GM23338 (cell line): ENCODE measurements around the gene CDK5RAP2. TPM values are rescaled to one million over a fixed set of nuclear protein-coding genes. Genes with fewer than 3 reads are reported as not detected.

Experiments used
- ATAC-seq: fragments of 200-7000 bp; cut with Tn5 transposase; 3 replicates; pipeline ENCODE4 v1.9.1; 2020
- DNase-seq: peaks from one replicate; pipeline ENCODE4 v3.0.0-alpha.2; 2015; ENCODE audit warnings: low spot score
- H2AFZ ChIP-seq: fragments of 200-600 bp; sonication (generic); 2 replicates; pipeline ENCODE4 v1.8.0; 2016; ENCODE audit warnings: antibody characterized with exemption, mild to moderate bottlenecking, moderate library complexity
- H3F3A ChIP-seq: fragments of 200-600 bp; sonication (generic); replicated peaks from 2 replicates; pipeline ENCODE4 v1.8.0; 2017; ENCODE audit warnings: antibody characterized with exemption, mixed run types, low read depth
- H3K27ac ChIP-seq: fragments of 200-600 bp; sonication (generic); 2 replicates; pipeline ENCODE4 v1.6.1; 2016; ENCODE audit warnings: low read depth
- H3K27me3 ChIP-seq: fragments of 200-600 bp; sonication (generic); 2 replicates; pipeline ENCODE4 v1.8.0; 2016; ENCODE audit warnings: mild to moderate bottlenecking, mixed run types, moderate library complexity; ENCODE audit not compliant: insufficient read depth
- H3K36me3 ChIP-seq: fragments of 200-600 bp; sonication (generic); 2 replicates; pipeline ENCODE4 v1.8.0; 2016; ENCODE audit warnings: mild to moderate bottlenecking; ENCODE audit not compliant: insufficient read depth
- H3K4me1 ChIP-seq: fragments of 200-600 bp; sonication (generic); 2 replicates; pipeline ENCODE4 v1.8.0; 2016; ENCODE audit warnings: mild to moderate bottlenecking, moderate library complexity; ENCODE audit not compliant: insufficient read depth
- H3K4me2 ChIP-seq: fragments of 200-600 bp; sonication (generic); 2 replicates; pipeline ENCODE4 v1.7.1; 2017; ENCODE audit warnings: mixed run types
- H3K4me3 ChIP-seq: fragments of 200-600 bp; sonication (generic); 2 replicates; pipeline ENCODE4 v1.6.1; 2016; ENCODE audit warnings: mixed run types
- H3K79me2 ChIP-seq: fragments of 200-600 bp; sonication (generic); replicated peaks from 2 replicates; pipeline ENCODE4 v1.8.0; 2017; ENCODE audit warnings: mild to moderate bottlenecking; ENCODE audit not compliant: insufficient read depth
- H3K9me2 ChIP-seq: fragments of 200-600 bp; sonication (generic); 2 replicates; pipeline ENCODE4 v1.8.0; 2017; ENCODE audit not compliant: insufficient read depth
- H4K20me1 ChIP-seq: fragments of 200-600 bp; sonication (generic); replicated peaks from 2 replicates; pipeline ENCODE4 v1.8.0; 2017; ENCODE audit warnings: mild to moderate bottlenecking; ENCODE audit not compliant: insufficient read depth
- H3K27ac Mint-ChIP-seq: 2 replicates; pipeline ENCODE4 v1.8.0; 2020; ENCODE audit warnings: inconsistent platforms, mild to moderate bottlenecking, moderate library complexity, mixed read lengths
- H3K27me3 Mint-ChIP-seq: 3 replicates; pipeline ENCODE4 v1.8.0; 2022; ENCODE audit warnings: low read depth, mild to moderate bottlenecking, moderate library complexity, mixed read lengths, inconsistent platforms; ENCODE audit not compliant: insufficient read depth, poor library complexity
- H3K36me3 Mint-ChIP-seq: 3 replicates; pipeline ENCODE4 v1.8.0; 2021; ENCODE audit warnings: low read depth, mild to moderate bottlenecking, inconsistent platforms, moderate library complexity, mixed read lengths
- H3K4me1 Mint-ChIP-seq: 3 replicates; pipeline ENCODE4 v1.8.0; 2020; ENCODE audit warnings: mild to moderate bottlenecking, inconsistent platforms, mixed read lengths
- H3K4me3 Mint-ChIP-seq: 3 replicates; pipeline ENCODE4 v1.8.0; 2021; ENCODE audit warnings: moderate library complexity, mild to moderate bottlenecking, inconsistent platforms, mixed read lengths
- H3K9me3 Mint-ChIP-seq: 3 replicates; pipeline ENCODE4 v1.8.0; 2020; ENCODE audit warnings: moderate library complexity, mild to moderate bottlenecking, inconsistent platforms, mixed read lengths
- EZH2 ChIP-seq: fragments of 200-600 bp; sonication (generic); IDR thresholded peaks from one replicate; pipeline ENCODE4 v1.8.0; 2017; ENCODE audit warnings: antibody characterized with exemption, mild to moderate bottlenecking, low read depth; ENCODE audit not compliant: unreplicated experiment
- EZH2phosphoT487 ChIP-seq: fragments of 200-600 bp; sonication (generic); IDR thresholded peaks from one replicate; pipeline ENCODE4 v1.8.1; 2018; ENCODE audit warnings: antibody characterized with exemption; ENCODE audit not compliant: unreplicated experiment
- JUNB ChIP-seq: IDR thresholded peaks from one replicate; pipeline ENCODE4 v1.6.1; 2016; ENCODE audit warnings: antibody characterized with exemption; ENCODE audit not compliant: unreplicated experiment
- NANOG ChIP-seq: IDR thresholded peaks from 2 replicates; pipeline ENCODE4 v1.6.1; 2016; ENCODE audit warnings: antibody characterized with exemption, borderline replicate concordance
- STAT1 ChIP-seq: IDR thresholded peaks from one replicate; pipeline ENCODE4 v1.6.1; 2016; ENCODE audit warnings: antibody characterized with exemption; ENCODE audit not compliant: unreplicated experiment
- ZNF114 ChIP-seq: fragments of 250-450 bp; sonication (Bioruptor Pico); IDR thresholded peaks from 2 replicates; pipeline ENCODE4 v1.5.0; 2020; ENCODE audit warnings: mild to moderate bottlenecking, moderate library complexity
- ZNF331 ChIP-seq: fragments of 250-450 bp; sonication (Bioruptor Pico); IDR thresholded peaks from 2 replicates; pipeline ENCODE4 v1.5.0; 2020; ENCODE audit warnings: low read depth, mild to moderate bottlenecking, moderate library complexity
- ZNF462 ChIP-seq: fragments of 250-450 bp; sonication (Bioruptor Pico); IDR thresholded peaks from 2 replicates; pipeline ENCODE4 v1.5.0; 2020; ENCODE audit warnings: mild to moderate bottlenecking, moderate library complexity
- polyA plus RNA-seq: library from polyadenylated mRNA; unstranded; fragments of >200 nt; fragmentation: Nextera tagmentation; extraction: Ambion mirVana; gene quantifications from 2 replicates; pipeline ENCODE4 v1.2.1, GENCODE V29; 2016
- total RNA-seq: library from RNA; depleted of rRNA; stranded (reverse); fragments of >200 nt; shearing (Covaris generic); gene quantifications from 2 replicates; pipeline ENCODE4 v1.2.3, GENCODE V29; 2014
- TF ChIP-seq, protein P1 (sequence below): IDR thresholded peaks from one replicate; pipeline ENCODE4 v1.6.1; 2018; ENCODE audit warnings: antibody characterized with exemption; ENCODE audit not compliant: unreplicated experiment
- TF ChIP-seq, protein P2 (sequence below), 2 experiments: fragments of 200-600 bp in 1 of 2; sonication (generic) in 1 of 2; conservative IDR thresholded peaks; 2 replicates each; pipeline versions ENCODE4 v1.5.1 to v1.6.1; 2016 to 2017; ENCODE audit warnings: antibody characterized with exemption in 2 of 2, low read depth in 2 of 2, mild to moderate bottlenecking in 2 of 2, moderate library complexity in 1 of 2

CDK5RAP2 gene
- total and polyA plus RNA-seq, 2 experiments from 2014 or later, result 50.7 to 65.7 TPM

DNA sequence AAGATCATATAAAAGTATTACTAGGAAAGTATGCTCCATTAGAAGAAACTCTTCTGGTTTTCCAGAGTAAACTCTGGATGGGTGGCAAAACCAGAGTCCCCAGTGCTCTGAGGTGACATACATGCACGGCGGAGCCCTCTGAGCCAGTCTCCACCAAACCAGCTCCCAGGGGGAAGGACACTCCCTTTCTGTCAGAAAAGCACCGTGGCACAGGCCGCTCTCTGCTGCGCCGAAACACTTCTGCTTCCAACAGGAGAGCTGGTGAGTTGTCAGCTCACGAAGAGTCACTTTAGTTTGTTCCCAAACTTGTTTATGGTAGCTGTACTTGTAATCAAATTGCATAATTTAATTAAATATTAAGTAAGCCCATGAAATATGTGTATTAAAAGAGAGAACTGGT lies 184.6 kb downstream of the CDK5RAP2 start (continued):
- no peak for TF ChIP-seq ZNF462
- TF ChIP-seq EZH2phosphoT487, result no peak
- no peak for TF ChIP-seq EZH2
- TF ChIP-seq ZNF114, result no peak

GRCh38 chr9:120394058-120394669 lies 185.8 kb downstream of the CDK5RAP2 start:
- no peaks in the 10 kb centered on the region for H3K79me2 ChIP-seq
- DNase-seq (no peak), ATAC-seq (no peak)
- H3K4me1 ChIP-seq, result no peaks in the 10 kb centered on the region
- no peaks in the 10 kb centered on the region for H3K27me3 ChIP-seq
- no peaks in the 10 kb centered on the region for H3K9me2 ChIP-seq
- Mint-ChIP-seq H3K27ac (no peak overlapping the region), H3K9me3 (no peaks in the 10 kb centered on the region), H3K36me3 (peaks cover 58% of the 10 kb centered on the region), H3K4me1 (no peaks in the 10 kb centered on the region; the same call in 2 of the 3 replicates), H3K27me3 (peaks cover 15% of the 10 kb centered on the region), H3K4me3 (no peak overlapping the region)
- no peaks in the 10 kb centered on the region; the same call in 1 of the 2 replicates for H4K20me1 ChIP-seq
- H3K4me3 ChIP-seq, result no peak overlapping the region
- peaks cover 25% of the 10 kb centered on the region for H3K36me3 ChIP-seq
- H3K27ac ChIP-seq, result no peak overlapping the region
- no peaks in the 10 kb centered on the region for H3F3A ChIP-seq
- H2AFZ ChIP-seq, result no peak overlapping the region
- no peak overlapping the region for H3K4me2 ChIP-seq
- TF ChIP-seq STAT1, result no peak
- TF ChIP-seq ZNF114, result no peak
- TF ChIP-seq, protein P1, sequence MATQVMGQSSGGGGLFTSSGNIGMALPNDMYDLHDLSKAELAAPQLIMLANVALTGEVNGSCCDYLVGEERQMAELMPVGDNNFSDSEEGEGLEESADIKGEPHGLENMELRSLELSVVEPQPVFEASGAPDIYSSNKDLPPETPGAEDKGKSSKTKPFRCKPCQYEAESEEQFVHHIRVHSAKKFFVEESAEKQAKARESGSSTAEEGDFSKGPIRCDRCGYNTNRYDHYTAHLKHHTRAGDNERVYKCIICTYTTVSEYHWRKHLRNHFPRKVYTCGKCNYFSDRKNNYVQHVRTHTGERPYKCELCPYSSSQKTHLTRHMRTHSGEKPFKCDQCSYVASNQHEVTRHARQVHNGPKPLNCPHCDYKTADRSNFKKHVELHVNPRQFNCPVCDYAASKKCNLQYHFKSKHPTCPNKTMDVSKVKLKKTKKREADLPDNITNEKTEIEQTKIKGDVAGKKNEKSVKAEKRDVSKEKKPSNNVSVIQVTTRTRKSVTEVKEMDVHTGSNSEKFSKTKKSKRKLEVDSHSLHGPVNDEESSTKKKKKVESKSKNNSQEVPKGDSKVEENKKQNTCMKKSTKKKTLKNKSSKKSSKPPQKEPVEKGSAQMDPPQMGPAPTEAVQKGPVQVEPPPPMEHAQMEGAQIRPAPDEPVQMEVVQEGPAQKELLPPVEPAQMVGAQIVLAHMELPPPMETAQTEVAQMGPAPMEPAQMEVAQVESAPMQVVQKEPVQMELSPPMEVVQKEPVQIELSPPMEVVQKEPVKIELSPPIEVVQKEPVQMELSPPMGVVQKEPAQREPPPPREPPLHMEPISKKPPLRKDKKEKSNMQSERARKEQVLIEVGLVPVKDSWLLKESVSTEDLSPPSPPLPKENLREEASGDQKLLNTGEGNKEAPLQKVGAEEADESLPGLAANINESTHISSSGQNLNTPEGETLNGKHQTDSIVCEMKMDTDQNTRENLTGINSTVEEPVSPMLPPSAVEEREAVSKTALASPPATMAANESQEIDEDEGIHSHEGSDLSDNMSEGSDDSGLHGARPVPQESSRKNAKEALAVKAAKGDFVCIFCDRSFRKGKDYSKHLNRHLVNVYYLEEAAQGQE, result no peak
- TF ChIP-seq EZH2phosphoT487, result no peak
- TF ChIP-seq ZNF331, result no peak
- TF ChIP-seq, protein P2, sequence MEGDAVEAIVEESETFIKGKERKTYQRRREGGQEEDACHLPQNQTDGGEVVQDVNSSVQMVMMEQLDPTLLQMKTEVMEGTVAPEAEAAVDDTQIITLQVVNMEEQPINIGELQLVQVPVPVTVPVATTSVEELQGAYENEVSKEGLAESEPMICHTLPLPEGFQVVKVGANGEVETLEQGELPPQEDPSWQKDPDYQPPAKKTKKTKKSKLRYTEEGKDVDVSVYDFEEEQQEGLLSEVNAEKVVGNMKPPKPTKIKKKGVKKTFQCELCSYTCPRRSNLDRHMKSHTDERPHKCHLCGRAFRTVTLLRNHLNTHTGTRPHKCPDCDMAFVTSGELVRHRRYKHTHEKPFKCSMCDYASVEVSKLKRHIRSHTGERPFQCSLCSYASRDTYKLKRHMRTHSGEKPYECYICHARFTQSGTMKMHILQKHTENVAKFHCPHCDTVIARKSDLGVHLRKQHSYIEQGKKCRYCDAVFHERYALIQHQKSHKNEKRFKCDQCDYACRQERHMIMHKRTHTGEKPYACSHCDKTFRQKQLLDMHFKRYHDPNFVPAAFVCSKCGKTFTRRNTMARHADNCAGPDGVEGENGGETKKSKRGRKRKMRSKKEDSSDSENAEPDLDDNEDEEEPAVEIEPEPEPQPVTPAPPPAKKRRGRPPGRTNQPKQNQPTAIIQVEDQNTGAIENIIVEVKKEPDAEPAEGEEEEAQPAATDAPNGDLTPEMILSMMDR (conservative IDR thresholded peaks at IDR 0.05; ENCODE audit: low read depth in 2 of 2), result no peak
- TF ChIP-seq NANOG, result no peak
- no peak for TF ChIP-seq JUNB
